DMS153 (cell line): Measurements from ENCODE around the gene ABTB1.

Source experiments
- DNase-seq: peaks from one replicate; lab custom pipeline; 2025; lab: John Stamatoyannopoulos, UW

ABTB1 gene

GRCh38 chr3:127706785-127707351, 34.1 kb downstream of the ABTB1 start:
- no peak for DNase-seq

- no peak for DNase-seq
Measured at GRCh38 chr3:127707851-127708411, 35.2 kb downstream of the ABTB1 start.

- no peak for DNase-seq
Measured at GRCh38 chr3:127708837-127709236, 36.1 kb downstream of the ABTB1 start.

GRCh38 chr3:127709320-127710060, 36.7 kb downstream of the ABTB1 start:
- DNase-seq: no peak

- no peak for DNase-seq
Measured at GRCh38 chr3:127710155-127710941, 37.6 kb downstream of the ABTB1 start.

GRCh38 chr3:127711021-127711695, 38.4 kb downstream of the ABTB1 start:
- no peak for DNase-seq

GRCh38 chr3:127711896-127712295, 39.1 kb downstream of the ABTB1 start:
- DNase-seq: no peak

- no peak for DNase-seq
Measured at GRCh38 chr3:127712461-127712860, 39.7 kb downstream of the ABTB1 start.

GRCh38 chr3:127712881-127713771, 40.4 kb downstream of the ABTB1 start:
- DNase-seq: peak; percentile 40

- DNase-seq: peak; percentile 69
Measured at GRCh38 chr3:127714125-127714571, 41.4 kb downstream of the ABTB1 start.

- no peak for DNase-seq
Measured at GRCh38 chr3:127714866-127715265, 42.1 kb downstream of the ABTB1 start.

- DNase-seq: no peak
Measured at GRCh38 chr3:127715532-127715931, 42.8 kb downstream of the ABTB1 start.

- DNase-seq: no peak
Measured at GRCh38 chr3:127716384-127716783, 43.6 kb downstream of the ABTB1 start.

- no peak for DNase-seq
Measured at GRCh38 chr3:127717357-127718244, 44.8 kb downstream of the ABTB1 start.

- DNase-seq: no peak
Measured at GRCh38 chr3:127718245-127718915, 45.6 kb downstream of the ABTB1 start.

- DNase-seq: no peak
Measured at GRCh38 chr3:127718916-127719290, 46.2 kb downstream of the ABTB1 start.

GRCh38 chr3:127719369-127719768, 46.6 kb downstream of the ABTB1 start:
- no peak for DNase-seq

GRCh38 chr3:127720161-127720823, 47.5 kb downstream of the ABTB1 start:
- no peak for DNase-seq
